DMS79 treated with DMSO at 0.1 percent for 48 hours (cell line): Measurements from ENCODE around the gene ST3GAL6.
"Not testable (repeated sequence)": the region's sequence is repeated elsewhere in the genome, so short reads cannot be mapped to it uniquely, and the experiment has no call there.

Experiments used
- DNase-seq: peaks from one replicate; lab custom pipeline; 2025; lab: John Stamatoyannopoulos, UW

ST3GAL6 gene

DNA sequence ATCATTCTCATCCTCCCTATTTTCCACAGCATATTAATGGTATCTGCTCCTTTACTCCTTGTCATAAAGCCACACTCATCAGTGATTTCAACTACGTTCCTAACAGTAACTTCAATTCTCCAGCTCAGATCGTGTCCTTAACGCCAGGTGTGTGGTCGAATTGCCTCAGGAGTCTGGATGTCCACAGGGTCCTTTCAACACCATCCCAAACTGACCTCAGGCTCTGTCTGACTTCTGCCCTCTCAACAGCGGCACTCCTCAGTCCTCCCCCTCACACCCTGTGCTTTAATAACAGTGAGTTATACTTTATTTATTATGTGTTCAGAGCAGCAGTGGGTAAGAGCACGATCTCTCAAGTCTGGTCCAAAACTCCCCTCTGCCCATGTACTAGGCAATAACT is 42.4 kb downstream of the ST3GAL6 start:
- no peak for DNase-seq

DNA sequence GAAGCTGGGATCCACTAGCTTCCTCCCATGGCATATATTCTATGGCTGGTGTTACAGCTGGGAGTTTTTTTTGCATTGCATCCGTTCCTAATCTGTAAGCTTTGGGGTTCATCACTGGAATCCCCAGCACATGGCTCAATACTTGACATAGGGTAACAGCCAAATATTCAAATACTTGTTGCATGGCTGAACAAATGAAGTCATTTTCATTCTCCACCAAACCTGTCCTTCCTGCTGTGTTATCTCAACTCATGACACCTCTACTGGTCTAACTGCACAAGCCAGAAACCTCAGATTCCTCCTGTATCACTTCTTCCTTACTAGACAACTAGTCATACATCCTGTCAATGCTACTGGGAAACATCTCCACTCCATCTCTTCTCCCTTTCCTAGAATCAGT is 43.4 kb downstream of the ST3GAL6 start:
- no peak for DNase-seq

DNA sequence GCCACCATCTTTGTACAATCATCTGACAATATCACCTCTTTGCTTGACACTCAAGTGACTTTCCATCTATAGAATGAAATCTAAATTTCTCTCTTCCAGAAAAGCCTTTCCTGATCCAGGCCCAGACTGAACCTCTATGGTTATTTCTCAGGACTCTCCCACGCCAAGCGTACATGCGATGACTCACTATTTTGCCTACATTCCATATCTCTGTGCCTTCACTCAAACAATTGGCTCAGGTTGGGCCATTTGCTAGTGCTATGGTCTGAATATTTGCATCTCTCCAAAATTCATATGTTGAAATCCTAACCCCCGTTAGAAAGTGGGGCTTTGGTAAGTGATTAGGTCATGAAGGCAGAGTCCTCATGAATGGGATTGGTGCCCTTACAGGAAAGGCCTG is 43.9 kb downstream of the ST3GAL6 start:
- DNase-seq = no peak

DNA sequence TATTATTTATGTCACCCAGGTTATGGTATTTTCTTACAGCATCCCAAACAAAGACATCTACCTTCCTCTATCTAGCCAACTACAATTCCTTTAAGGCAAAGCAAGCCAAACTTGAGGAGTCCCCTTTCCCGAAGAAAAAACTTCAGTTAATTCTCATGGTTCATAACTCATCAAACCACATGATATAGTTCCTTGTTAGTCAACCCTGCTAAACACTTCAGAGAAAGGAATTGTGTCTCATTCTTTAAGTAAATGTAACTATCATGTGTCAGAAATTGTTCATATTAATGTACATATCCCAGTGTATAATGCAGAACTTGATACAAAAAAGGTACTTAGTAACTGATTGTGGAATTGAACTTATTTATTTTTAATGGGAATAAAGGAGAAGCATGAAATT is 44.4 kb downstream of the ST3GAL6 start:
- no peak for DNase-seq

DNA sequence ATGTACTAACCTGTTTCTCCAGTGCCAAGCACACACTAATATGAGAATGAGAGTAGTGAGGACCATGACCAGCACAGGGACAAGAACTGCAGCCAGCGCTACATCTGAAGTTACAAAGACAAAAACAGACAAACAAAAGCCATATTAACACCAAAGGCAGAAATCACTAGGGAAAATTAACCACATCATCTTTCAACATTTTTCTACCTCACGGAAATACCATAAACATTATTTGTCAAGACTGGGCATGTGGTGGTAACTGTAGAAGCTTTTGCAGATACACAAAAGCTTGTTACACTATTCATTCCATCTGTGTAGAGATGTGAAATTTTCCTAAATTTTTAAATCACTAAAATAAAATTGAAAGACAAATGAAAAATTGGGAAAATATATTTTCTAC is 44.9 kb downstream of the ST3GAL6 start:
- no peak for DNase-seq

DNA sequence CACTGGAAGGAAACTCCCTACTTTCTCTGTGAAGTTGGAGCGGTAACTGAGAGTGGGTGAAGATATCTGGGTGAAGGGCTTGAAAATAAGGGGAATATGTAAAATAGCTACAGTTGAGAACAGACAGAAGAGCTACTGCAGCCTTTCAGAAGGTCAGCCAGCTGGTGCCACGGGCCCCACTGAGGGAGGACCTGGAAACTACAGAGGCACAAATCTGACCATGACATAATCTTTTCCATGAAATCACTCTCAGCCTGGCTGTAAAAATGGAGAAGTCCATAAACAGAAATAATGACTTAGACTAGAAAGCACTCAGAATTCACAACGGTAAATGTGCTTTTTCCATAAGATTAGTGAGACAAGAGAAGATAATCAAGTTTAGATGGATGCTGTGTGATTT is 46.4 kb downstream of the ST3GAL6 start:
- DNase-seq = no peak

DNA sequence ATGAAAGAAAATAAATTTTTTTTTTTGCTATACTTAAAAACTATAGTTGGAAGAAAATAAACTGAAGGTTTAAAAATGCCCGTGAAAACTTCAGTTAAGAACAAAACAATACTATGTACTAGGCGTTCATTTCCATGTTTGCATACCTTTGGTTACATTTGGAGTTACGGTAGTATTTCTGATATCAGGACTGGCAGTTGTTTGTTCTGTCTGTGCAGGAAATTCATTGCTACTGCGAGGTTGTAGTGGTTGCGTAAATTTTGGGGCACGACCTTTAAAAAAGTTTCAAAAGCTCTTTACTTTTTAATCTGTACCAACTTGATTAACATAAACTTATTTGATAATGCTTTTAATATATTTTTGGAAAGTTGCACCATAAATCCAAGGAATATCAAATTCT is 47.9 kb downstream of the ST3GAL6 start:
- DNase-seq = no peak

DNA sequence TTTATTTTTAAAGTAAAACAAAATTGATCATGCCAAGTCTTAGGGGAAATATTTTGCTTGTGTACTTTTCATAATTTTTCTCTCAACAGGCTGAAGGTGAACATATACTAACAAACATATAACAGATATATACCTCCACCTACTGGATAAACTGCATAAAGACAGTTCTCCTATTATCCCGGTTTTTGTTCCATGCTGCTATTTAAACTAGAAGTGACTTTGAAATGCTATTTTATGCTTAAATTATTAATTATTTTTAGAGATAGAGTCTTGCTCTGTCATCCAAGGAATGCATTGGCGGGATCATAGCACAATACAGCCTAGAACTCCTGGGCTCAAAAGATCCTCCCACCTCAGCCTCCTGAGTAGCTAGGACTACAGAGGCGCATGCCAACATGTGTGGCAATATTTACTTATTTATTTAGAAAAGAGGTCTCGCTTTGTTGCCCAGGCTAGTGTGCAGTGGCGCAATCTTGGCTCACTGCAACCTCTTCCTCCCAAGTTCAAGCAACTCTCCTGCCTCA is 49.8 kb downstream of the ST3GAL6 start:
- DNase-seq = peak; percentile 56

DNA sequence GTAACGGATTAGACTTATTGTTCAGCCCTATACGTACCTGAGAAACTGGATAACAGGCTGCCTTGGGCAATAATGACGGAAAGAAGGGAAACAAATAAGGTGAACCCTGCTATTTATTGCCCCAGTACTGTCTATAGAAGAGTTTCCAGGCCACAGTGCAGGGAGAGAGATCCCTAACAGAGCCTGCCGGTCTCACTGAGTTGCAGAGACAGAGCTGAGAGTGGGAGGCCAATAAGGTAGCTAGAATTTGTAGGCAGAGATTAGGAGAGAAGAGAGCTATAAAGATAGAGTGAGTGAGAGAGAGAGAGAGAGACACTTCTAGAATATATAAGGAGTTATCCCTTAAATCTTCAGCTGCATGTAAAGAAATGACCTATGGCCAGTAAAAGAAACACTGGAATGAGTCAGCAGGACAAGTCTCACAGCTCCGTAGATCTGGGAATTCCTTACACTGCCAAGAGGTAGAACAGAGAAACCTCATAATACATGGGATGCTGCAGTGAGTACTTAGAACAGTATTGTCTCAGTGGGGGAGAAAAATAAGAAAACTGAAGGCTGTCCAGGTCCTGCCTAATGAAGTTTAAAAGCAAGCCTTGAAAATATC is 51.8 kb downstream of the ST3GAL6 start:
- DNase-seq = no peak

DNA sequence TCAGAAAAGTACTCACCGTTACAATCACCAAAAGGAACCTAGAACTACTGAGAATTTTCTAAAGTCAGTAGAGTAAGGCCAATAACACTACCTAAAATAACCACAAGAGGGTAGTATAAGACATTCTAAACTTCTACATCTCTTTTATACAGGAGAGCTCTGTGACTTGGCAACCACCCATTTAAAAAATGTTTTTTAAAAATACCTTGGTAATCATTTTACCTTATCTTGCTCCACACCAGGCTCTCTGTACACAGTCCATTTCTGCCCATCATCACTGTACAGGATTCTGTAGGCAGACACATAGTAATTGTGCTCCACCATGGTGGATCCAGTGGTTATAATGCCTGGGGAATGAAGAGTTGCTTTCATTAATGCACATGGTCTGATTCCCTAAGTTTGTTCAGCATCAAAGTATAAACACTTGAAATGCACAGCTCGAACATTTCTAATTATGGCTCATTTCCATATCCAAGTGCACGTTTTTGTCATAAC is 54.5 kb downstream of the ST3GAL6 start:
- peak; percentile 37 for DNase-seq

DNA sequence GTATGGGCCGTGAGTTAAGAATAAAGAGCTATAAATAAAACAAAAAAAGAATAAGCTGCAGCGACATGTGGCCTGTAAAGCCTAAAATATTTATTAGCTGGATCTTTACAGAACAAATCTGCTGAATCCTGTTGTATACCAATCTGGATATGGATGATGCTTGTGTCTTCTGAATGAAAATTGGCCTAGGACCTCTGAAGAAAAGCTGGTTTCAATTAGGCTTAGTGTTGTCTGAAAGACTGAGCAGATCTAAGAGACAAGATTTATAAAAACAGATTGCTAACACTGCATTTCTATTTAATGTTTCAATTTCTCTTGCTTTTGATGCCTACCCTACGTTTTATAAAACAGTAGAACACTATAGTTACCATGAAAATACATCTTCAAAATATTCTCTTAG is 57.9 kb downstream of the ST3GAL6 start:
- no peak for DNase-seq

DNA sequence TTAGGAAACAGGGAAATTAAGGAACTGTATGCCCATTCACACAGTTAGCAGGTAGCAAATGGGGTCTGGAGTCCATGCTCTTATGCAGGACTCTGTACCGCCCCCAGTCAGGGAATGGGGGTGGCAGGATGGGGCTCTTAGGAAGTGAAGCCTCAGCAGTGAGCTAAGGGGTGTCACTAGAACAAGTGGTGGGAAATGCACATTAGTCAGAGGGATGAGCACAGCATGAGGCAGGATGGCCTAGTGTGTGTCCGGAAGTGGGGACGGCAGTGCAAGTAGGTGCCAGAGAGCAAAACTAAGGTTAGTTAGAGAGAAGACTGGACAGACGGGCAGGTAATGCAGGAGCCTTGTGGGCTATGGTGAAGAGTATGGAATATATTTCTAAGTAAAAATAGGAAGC is 60.7 kb downstream of the ST3GAL6 start:
- no peak for DNase-seq

DNA sequence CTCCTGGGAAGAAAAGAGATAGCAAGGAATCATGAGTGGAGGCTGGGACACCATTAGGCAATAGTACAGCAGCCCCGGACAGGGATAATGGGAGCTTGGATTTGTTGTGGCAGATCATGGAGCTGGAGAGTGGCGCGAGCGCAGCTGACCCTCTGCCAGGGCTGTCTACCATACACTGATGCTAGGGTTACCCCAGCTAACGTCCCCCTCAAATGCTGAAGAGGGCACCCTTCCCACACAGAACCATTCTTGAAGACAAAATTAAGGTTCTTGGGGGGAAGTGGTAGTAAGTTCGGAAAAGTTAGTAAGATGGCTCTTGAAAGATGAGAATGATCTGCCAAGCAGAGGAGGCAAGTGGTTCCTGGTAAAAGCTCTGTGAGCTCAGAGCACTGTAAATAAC is 61.1 kb downstream of the ST3GAL6 start:
- DNase-seq = no peak

DNA sequence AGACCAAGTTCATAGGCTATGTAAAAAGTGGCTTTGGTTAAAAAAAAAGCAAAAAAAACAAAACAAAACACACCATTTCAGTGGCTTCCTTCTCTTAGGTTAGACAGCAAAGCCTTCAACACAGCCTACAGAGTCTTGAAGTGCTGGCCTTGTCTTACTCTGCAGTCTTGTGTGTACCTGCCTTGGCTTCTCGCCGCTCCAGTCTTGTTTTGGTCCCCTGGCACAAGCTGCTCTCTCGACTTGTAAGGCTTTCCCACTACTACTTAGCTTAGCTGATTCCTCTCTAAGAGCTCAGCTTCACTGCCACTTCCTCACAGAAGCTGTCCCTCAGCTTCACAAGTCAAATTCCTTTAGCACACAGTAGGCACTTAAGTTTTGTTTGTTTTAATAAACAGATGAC is 63.0 kb downstream of the ST3GAL6 start:
- no peak for DNase-seq

DNA sequence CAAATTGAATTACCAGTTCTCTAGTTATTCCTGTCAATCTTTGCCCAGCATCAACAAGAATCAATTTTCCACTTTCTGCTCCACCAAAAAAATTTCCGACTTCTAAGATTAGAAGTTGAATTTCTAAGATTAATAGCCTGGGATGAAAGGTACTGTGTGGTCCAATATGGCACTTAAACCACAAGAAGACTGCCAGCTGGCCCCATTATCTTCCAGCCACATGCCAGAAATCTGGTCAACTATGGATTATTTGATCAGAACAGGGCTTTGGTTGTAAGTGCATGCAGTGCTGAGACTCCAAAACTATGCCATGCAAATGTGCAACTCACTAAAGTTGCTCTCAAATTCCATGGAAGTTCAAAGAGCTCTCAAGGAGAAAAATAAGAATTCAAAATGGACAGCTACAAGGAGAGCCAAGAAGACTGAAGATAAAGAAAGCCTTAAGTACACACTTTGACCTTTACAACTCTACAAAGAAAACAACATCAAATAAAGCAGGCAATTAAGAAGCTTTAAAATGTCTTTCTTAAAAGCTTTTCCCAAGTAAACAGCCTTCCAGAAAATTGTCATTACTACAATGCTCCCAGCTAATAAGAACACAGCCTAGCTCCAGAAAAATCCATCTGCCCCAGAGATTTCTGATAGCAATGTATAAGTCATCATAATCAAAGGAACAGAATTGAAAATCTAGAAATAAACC is 64.2 kb downstream of the ST3GAL6 start:
- DNase-seq = no peak

DNA sequence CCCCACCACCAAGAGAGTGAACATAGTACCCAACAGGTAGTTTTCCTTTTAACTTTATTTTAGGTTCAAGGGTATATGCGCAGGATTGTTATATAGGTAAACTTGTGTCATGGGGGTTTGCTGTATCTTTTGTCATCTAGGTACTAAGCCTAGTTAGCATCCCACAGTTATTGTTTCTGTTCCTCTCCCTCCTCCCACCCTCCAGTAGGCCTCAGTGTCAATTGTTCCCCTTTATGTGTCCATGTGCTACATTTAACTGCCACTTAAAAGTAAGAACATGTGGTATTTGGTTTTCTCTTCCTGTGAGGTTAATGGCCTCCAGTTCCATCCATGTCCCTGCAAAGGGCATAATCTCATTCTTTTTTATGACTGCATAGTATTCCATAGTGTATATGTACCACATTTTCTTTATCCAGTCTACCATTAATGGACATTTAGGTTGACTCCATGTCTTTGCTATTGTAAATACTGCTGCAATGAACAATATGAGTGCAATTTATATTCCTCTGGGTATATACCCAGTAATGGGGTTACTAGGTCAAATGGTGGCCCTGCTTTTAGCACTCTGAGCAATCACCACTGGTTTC is 66.2 kb downstream of the ST3GAL6 start:
- no peak for DNase-seq

DNA sequence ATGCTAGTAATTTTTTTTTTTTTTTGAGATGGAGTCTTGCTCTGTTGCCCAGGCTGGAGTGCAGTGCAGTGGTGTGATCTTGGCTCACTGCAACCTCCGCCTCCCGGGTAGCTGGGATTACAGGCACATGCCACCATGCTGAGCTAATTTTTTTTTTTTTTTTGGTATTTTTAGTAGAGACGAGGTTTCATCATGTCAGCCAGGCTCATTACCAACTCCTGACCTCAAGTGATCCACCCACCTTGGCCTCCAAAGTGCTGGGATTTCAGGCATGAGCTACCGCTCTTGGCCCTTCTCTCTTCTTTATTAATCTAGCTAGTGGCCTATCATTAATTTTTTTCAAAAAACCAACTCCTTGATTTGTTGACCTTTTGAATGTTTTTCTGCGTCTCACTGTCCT is 67.9 kb downstream of the ST3GAL6 start:
- not testable (repeated sequence) for DNase-seq

DNA sequence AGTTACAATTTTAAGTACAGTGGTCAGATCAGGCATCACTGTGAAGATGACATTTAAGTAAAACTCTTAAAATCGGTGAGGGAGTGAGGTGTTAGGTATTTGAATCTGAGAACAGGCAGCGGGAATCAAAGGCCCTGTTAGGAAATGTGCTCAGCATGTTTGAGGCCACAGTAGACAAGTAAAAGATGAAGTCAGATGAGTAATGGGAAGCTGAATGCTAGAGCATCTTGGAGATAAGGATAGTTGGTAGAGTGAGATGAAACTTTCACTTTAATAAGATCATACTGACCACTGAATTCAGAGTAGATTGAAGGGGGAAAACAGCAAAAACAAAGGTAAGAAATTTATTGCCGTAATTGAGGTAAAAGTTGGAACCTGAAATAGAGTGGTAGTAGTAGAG is 76.7 kb downstream of the ST3GAL6 start:
- DNase-seq = no peak

DNA sequence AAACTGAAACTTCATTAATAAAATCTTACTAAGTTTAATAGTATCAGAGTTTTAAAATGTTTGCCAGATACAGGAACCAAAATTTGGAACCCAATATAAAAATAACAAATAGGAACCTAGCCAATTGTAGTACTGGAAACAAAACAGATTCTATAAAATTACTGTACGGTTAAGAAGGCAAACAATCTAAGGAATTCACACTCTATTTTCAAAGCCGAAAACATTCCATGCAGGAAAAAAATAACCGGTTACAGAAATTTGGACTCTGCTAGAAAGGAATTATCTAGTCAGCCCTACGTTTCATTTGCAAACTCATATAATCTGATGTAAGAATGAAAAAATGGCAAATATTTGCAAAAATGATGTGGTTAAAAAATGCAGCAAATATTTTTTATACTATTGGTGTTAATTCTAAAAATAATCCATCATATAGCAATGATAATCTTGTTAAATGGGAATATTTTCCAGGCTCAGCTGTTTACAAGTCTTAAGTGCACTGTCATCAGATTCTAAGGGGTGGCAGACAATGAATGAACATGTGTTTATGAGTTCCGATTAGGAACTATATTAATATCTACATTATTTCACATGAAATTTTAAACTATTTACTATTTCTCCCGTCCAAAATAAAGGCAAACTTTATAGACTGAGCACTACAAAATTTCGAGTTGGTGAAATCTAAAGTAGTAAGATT is 80.3 kb downstream of the ST3GAL6 start:
- DNase-seq = no peak
